GM23338 (cell line): ENCODE results near the gene PCP2. TPM values are rescaled to one million over a fixed set of nuclear protein-coding genes. Genes with fewer than 3 reads are reported as not detected.

Source experiments
- ATAC-seq: fragments of 200-7000 bp; cut with Tn5 transposase; 3 replicates; pipeline ENCODE4 v1.9.1; 2020
- DNase-seq: peaks from one replicate; pipeline ENCODE4 v3.0.0-alpha.2; 2015; ENCODE audit warnings: low spot score
- H2AFZ ChIP-seq: fragments of 200-600 bp; sonication (generic); 2 replicates; pipeline ENCODE4 v1.8.0; 2016; ENCODE audit warnings: antibody characterized with exemption, mild to moderate bottlenecking, moderate library complexity
- H3F3A ChIP-seq: fragments of 200-600 bp; sonication (generic); replicated peaks from 2 replicates; pipeline ENCODE4 v1.8.0; 2017; ENCODE audit warnings: antibody characterized with exemption, mixed run types, low read depth
- H3K27ac ChIP-seq: fragments of 200-600 bp; sonication (generic); 2 replicates; pipeline ENCODE4 v1.6.1; 2016; ENCODE audit warnings: low read depth
- H3K27me3 ChIP-seq: fragments of 200-600 bp; sonication (generic); 2 replicates; pipeline ENCODE4 v1.8.0; 2016; ENCODE audit warnings: mild to moderate bottlenecking, mixed run types, moderate library complexity; ENCODE audit not compliant: insufficient read depth
- H3K36me3 ChIP-seq: fragments of 200-600 bp; sonication (generic); 2 replicates; pipeline ENCODE4 v1.8.0; 2016; ENCODE audit warnings: mild to moderate bottlenecking; ENCODE audit not compliant: insufficient read depth
- H3K4me1 ChIP-seq: fragments of 200-600 bp; sonication (generic); 2 replicates; pipeline ENCODE4 v1.8.0; 2016; ENCODE audit warnings: mild to moderate bottlenecking, moderate library complexity; ENCODE audit not compliant: insufficient read depth
- H3K4me2 ChIP-seq: fragments of 200-600 bp; sonication (generic); 2 replicates; pipeline ENCODE4 v1.7.1; 2017; ENCODE audit warnings: mixed run types
- H3K4me3 ChIP-seq: fragments of 200-600 bp; sonication (generic); 2 replicates; pipeline ENCODE4 v1.6.1; 2016; ENCODE audit warnings: mixed run types
- H3K79me2 ChIP-seq: fragments of 200-600 bp; sonication (generic); replicated peaks from 2 replicates; pipeline ENCODE4 v1.8.0; 2017; ENCODE audit warnings: mild to moderate bottlenecking; ENCODE audit not compliant: insufficient read depth
- H3K9me2 ChIP-seq: fragments of 200-600 bp; sonication (generic); 2 replicates; pipeline ENCODE4 v1.8.0; 2017; ENCODE audit not compliant: insufficient read depth
- H4K20me1 ChIP-seq: fragments of 200-600 bp; sonication (generic); replicated peaks from 2 replicates; pipeline ENCODE4 v1.8.0; 2017; ENCODE audit warnings: mild to moderate bottlenecking; ENCODE audit not compliant: insufficient read depth
- H3K27ac Mint-ChIP-seq: 2 replicates; pipeline ENCODE4 v1.8.0; 2020; ENCODE audit warnings: inconsistent platforms, mild to moderate bottlenecking, moderate library complexity, mixed read lengths
- H3K27me3 Mint-ChIP-seq: 3 replicates; pipeline ENCODE4 v1.8.0; 2022; ENCODE audit warnings: low read depth, mild to moderate bottlenecking, moderate library complexity, mixed read lengths, inconsistent platforms; ENCODE audit not compliant: insufficient read depth, poor library complexity
- H3K36me3 Mint-ChIP-seq: 3 replicates; pipeline ENCODE4 v1.8.0; 2021; ENCODE audit warnings: low read depth, mild to moderate bottlenecking, inconsistent platforms, moderate library complexity, mixed read lengths
- H3K4me1 Mint-ChIP-seq: 3 replicates; pipeline ENCODE4 v1.8.0; 2020; ENCODE audit warnings: mild to moderate bottlenecking, inconsistent platforms, mixed read lengths
- H3K4me3 Mint-ChIP-seq: 3 replicates; pipeline ENCODE4 v1.8.0; 2021; ENCODE audit warnings: moderate library complexity, mild to moderate bottlenecking, inconsistent platforms, mixed read lengths
- H3K9me3 Mint-ChIP-seq: 3 replicates; pipeline ENCODE4 v1.8.0; 2020; ENCODE audit warnings: moderate library complexity, mild to moderate bottlenecking, inconsistent platforms, mixed read lengths
- CREB1 ChIP-seq: fragments of 250-450 bp; sonication (Bioruptor Pico); IDR thresholded peaks from 2 replicates; pipeline ENCODE4 v1.5.0; 2020; ENCODE audit warnings: low read depth, mild to moderate bottlenecking, moderate library complexity
- EZH2 ChIP-seq: fragments of 200-600 bp; sonication (generic); IDR thresholded peaks from one replicate; pipeline ENCODE4 v1.8.0; 2017; ENCODE audit warnings: antibody characterized with exemption, mild to moderate bottlenecking, low read depth; ENCODE audit not compliant: unreplicated experiment
- EZH2phosphoT487 ChIP-seq: fragments of 200-600 bp; sonication (generic); IDR thresholded peaks from one replicate; pipeline ENCODE4 v1.8.1; 2018; ENCODE audit warnings: antibody characterized with exemption; ENCODE audit not compliant: unreplicated experiment
- JUNB ChIP-seq: IDR thresholded peaks from one replicate; pipeline ENCODE4 v1.6.1; 2016; ENCODE audit warnings: antibody characterized with exemption; ENCODE audit not compliant: unreplicated experiment
- POLR2AphosphoS5 ChIP-seq: IDR thresholded peaks from 2 replicates; pipeline ENCODE4 v1.6.1; 2016; ENCODE audit warnings: antibody characterized with exemption, low read depth
- STAT1 ChIP-seq: IDR thresholded peaks from one replicate; pipeline ENCODE4 v1.6.1; 2016; ENCODE audit warnings: antibody characterized with exemption; ENCODE audit not compliant: unreplicated experiment
- ZNF114 ChIP-seq: fragments of 250-450 bp; sonication (Bioruptor Pico); IDR thresholded peaks from 2 replicates; pipeline ENCODE4 v1.5.0; 2020; ENCODE audit warnings: mild to moderate bottlenecking, moderate library complexity
- polyA plus RNA-seq: library from polyadenylated mRNA; unstranded; fragments of >200 nt; fragmentation: Nextera tagmentation; extraction: Ambion mirVana; gene quantifications from 2 replicates; pipeline ENCODE4 v1.2.1, GENCODE V29; 2016
- total RNA-seq: library from RNA; depleted of rRNA; stranded (reverse); fragments of >200 nt; shearing (Covaris generic); gene quantifications from 2 replicates; pipeline ENCODE4 v1.2.3, GENCODE V29; 2014
- TF ChIP-seq, protein P1 (sequence below): fragments of 250-450 bp; sonication (Bioruptor Pico); IDR thresholded peaks from 2 replicates; pipeline ENCODE4 v1.5.0; 2020; ENCODE audit warnings: mild to moderate bottlenecking, moderate library complexity
- TF ChIP-seq, protein P2 (sequence below), 2 experiments: fragments of 200-600 bp in 1 of 2; sonication (generic) in 1 of 2; conservative IDR thresholded peaks; 2 replicates each; pipeline versions ENCODE4 v1.5.1 to v1.6.1; 2016 to 2017; ENCODE audit warnings: antibody characterized with exemption in 2 of 2, low read depth in 2 of 2, mild to moderate bottlenecking in 2 of 2, moderate library complexity in 1 of 2

Gene PCP2
- total and polyA plus RNA-seq, 2 experiments from 2014 or later: not detected

DNA sequence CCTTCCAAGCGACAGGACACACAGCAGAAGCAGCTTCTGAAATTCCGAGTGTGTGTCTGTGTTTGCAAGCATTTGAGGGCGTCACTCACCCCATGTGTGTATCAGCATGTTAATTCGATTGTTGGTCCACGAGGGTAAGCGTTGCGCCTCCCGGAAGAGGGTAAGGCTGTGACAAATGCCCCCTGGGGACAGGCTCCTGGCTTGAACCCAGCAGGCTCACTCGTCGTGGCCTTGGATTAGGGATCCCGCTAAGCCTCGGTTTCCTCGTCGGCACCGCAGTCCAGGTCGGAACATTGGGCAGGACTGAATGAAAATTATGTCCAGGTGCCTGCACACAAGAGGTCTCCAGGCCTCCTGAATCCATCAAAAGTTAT is 2.8 kb upstream of the PCP2 start (continued):
- TF ChIP-seq, protein P1, sequence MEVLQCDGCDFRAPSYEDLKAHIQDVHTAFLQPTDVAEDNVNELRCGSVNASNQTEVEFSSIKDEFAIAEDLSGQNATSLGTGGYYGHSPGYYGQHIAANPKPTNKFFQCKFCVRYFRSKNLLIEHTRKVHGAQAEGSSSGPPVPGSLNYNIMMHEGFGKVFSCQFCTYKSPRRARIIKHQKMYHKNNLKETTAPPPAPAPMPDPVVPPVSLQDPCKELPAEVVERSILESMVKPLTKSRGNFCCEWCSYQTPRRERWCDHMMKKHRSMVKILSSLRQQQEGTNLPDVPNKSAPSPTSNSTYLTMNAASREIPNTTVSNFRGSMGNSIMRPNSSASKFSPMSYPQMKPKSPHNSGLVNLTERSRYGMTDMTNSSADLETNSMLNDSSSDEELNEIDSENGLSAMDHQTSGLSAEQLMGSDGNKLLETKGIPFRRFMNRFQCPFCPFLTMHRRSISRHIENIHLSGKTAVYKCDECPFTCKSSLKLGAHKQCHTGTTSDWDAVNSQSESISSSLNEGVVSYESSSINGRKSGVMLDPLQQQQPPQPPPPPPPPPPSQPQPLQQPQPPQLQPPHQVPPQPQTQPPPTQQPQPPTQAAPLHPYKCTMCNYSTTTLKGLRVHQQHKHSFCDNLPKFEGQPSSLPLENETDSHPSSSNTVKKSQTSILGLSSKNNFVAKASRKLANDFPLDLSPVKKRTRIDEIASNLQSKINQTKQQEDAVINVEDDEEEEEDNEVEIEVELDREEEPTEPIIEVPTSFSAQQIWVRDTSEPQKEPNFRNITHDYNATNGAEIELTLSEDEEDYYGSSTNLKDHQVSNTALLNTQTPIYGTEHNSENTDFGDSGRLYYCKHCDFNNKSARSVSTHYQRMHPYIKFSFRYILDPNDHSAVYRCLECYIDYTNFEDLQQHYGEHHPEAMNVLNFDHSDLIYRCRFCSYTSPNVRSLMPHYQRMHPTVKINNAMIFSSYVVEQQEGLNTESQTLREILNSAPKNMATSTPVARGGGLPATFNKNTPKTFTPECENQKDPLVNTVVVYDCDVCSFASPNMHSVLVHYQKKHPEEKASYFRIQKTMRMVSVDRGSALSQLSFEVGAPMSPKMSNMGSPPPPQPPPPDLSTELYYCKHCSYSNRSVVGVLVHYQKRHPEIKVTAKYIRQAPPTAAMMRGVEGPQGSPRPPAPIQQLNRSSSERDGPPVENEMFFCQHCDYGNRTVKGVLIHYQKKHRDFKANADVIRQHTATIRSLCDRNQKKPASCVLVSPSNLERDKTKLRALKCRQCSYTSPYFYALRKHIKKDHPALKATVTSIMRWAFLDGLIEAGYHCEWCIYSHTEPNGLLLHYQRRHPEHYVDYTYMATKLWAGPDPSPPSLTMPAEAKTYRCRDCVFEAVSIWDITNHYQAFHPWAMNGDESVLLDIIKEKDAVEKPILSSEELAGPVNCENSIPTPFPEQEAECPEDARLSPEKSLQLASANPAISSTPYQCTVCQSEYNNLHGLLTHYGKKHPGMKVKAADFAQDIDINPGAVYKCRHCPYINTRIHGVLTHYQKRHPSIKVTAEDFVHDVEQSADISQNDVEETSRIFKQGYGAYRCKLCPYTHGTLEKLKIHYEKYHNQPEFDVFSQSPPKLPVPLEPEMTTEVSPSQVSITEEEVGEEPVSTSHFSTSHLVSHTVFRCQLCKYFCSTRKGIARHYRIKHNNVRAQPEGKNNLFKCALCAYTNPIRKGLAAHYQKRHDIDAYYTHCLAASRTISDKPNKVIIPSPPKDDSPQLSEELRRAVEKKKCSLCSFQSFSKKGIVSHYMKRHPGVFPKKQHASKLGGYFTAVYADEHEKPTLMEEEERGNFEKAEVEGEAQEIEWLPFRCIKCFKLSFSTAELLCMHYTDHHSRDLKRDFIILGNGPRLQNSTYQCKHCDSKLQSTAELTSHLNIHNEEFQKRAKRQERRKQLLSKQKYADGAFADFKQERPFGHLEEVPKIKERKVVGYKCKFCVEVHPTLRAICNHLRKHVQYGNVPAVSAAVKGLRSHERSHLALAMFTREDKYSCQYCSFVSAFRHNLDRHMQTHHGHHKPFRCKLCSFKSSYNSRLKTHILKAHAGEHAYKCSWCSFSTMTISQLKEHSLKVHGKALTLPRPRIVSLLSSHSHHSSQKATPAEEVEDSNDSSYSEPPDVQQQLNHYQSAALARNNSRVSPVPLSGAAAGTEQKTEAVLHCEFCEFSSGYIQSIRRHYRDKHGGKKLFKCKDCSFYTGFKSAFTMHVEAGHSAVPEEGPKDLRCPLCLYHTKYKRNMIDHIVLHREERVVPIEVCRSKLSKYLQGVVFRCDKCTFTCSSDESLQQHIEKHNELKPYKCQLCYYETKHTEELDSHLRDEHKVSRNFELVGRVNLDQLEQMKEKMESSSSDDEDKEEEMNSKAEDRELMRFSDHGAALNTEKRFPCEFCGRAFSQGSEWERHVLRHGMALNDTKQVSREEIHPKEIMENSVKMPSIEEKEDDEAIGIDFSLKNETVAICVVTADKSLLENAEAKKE (CRISPR knock-in tag): no peak
- TF ChIP-seq CREB1 (CRISPR knock-in tag): no peak
- no peak for TF ChIP-seq ZNF114
- no peak for TF ChIP-seq POLR2AphosphoS5

DNA sequence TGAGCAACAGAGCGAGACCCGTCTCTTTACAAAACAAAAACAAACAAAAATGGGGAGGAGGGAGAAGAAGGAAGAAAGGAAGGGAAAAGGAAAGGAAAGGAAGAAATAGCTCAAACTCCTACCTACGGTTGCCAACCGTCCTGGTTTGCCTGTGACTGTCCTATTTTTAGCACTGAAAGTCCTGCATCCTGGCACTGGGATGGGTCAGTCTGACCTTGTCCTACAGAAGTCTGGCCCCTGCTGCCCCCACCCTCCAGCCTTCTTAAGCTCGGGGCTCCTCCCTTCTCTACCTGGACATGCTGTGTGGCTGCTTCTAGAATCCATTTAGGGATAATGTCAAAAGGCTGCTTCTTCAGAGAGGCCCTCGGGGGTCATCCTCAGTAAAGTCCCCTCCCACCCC is 2.2 kb upstream of the PCP2 start:
- Histone ChIP-seq H3K27me3 (peaks cover 24% of the 10 kb centered on the region), H4K20me1 (no peaks in the 10 kb centered on the region; the same call in 1 of the 2 replicates)
- H3K4me3 Mint-ChIP-seq: peak overlapping the region; percentile 75; the same call in 2 of the 3 replicates
- TF ChIP-seq JUNB (no peak), STAT1 (no peak), CREB1 (CRISPR knock-in tag) (no peak), EZH2 (no peak), EZH2phosphoT487 (no peak)
- TF ChIP-seq, protein P2, sequence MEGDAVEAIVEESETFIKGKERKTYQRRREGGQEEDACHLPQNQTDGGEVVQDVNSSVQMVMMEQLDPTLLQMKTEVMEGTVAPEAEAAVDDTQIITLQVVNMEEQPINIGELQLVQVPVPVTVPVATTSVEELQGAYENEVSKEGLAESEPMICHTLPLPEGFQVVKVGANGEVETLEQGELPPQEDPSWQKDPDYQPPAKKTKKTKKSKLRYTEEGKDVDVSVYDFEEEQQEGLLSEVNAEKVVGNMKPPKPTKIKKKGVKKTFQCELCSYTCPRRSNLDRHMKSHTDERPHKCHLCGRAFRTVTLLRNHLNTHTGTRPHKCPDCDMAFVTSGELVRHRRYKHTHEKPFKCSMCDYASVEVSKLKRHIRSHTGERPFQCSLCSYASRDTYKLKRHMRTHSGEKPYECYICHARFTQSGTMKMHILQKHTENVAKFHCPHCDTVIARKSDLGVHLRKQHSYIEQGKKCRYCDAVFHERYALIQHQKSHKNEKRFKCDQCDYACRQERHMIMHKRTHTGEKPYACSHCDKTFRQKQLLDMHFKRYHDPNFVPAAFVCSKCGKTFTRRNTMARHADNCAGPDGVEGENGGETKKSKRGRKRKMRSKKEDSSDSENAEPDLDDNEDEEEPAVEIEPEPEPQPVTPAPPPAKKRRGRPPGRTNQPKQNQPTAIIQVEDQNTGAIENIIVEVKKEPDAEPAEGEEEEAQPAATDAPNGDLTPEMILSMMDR (conservative IDR thresholded peaks at IDR 0.05; ENCODE audit: low read depth in 2 of 2): no peak

More for the DNA sequence above, 2.2 kb upstream of the PCP2 start:
- H3K4me1 ChIP-seq: peaks cover 3% of the 10 kb centered on the region; the same call in 1 of the 2 replicates
- H3K36me3 Mint-ChIP-seq: no peaks in the 10 kb centered on the region
- H3K4me2 ChIP-seq: no peak overlapping the region
- peaks cover 22% of the 10 kb centered on the region for H3K27me3 Mint-ChIP-seq
- no peaks in the 10 kb centered on the region for H3K36me3 ChIP-seq
- no peak overlapping the region for H3K27ac ChIP-seq
- no peaks in the 10 kb centered on the region for H3K9me2 ChIP-seq
- H3K27ac Mint-ChIP-seq: no peak overlapping the region
- no peaks in the 10 kb centered on the region; the same call in 2 of the 3 replicates for H3K9me3 Mint-ChIP-seq
- ATAC-seq: no peak
- DNase-seq: no peak
- H3F3A ChIP-seq: peaks cover 9% of the 10 kb centered on the region
- H3K4me3 ChIP-seq: no peak overlapping the region
- H2AFZ ChIP-seq: no peak overlapping the region
- H3K79me2 ChIP-seq: peaks cover 4% of the 10 kb centered on the region
- H3K4me1 Mint-ChIP-seq: peaks cover 2% of the 10 kb centered on the region; the same call in 1 of the 3 replicates
